Measurements from ENCODE around the gene POLR2L.

GRCh38 chr11:882596-882995 lies 40.3 kb upstream of the POLR2L start:
- TF ChIP-seq, protein P1, sequence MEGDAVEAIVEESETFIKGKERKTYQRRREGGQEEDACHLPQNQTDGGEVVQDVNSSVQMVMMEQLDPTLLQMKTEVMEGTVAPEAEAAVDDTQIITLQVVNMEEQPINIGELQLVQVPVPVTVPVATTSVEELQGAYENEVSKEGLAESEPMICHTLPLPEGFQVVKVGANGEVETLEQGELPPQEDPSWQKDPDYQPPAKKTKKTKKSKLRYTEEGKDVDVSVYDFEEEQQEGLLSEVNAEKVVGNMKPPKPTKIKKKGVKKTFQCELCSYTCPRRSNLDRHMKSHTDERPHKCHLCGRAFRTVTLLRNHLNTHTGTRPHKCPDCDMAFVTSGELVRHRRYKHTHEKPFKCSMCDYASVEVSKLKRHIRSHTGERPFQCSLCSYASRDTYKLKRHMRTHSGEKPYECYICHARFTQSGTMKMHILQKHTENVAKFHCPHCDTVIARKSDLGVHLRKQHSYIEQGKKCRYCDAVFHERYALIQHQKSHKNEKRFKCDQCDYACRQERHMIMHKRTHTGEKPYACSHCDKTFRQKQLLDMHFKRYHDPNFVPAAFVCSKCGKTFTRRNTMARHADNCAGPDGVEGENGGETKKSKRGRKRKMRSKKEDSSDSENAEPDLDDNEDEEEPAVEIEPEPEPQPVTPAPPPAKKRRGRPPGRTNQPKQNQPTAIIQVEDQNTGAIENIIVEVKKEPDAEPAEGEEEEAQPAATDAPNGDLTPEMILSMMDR (IDR thresholded peaks at IDR 0.05), result no peak
- no peak for TF ChIP-seq EP300 (IDR thresholded peaks at IDR 0.05)
